Bronchial epithelial cell (primary cell): ENCODE data around the gene SORCS2. TPM values are rescaled to one million over a fixed set of nuclear protein-coding genes. Genes with fewer than 3 reads are reported as not detected.

ENCODE experiments used
- DNase-seq: peaks from one replicate; pipeline ENCODE4 v3.0.0-alpha.2; 2010; ENCODE audit warnings: low read depth
- FAIRE-seq: peaks from 2 replicates; lab custom pipeline; 2011; peaks lifted over from hg19 to GRCh38; lab: Jason Lieb, UNC
- H3K27me3 ChIP-seq: 2 replicates; pipeline ENCODE4 v1.5.1; 2011; ENCODE audit warnings: low read length; ENCODE audit not compliant: control insufficient read depth, insufficient read depth
- H3K36me3 ChIP-seq: 2 replicates; pipeline ENCODE4 v1.5.1; 2011; ENCODE audit warnings: low read length; ENCODE audit not compliant: control insufficient read depth, insufficient read depth
- H3K4me3 ChIP-seq: 2 replicates; pipeline ENCODE4 v1.5.1; 2011; ENCODE audit warnings: mild to moderate bottlenecking, low read depth, low read length, control low read depth
- CTCF ChIP-seq: IDR thresholded peaks from 2 replicates; pipeline ENCODE4 v1.5.1; 2011; ENCODE audit warnings: mild to moderate bottlenecking, moderate library complexity, low read length, control low read depth, inconsistent platforms; ENCODE audit not compliant: insufficient read depth, severe bottlenecking
- total RNA-seq: library from RNA; depleted of rRNA; stranded (reverse); fragments of >200 nt; gene quantifications from 2 replicates; pipeline ENCODE4 v1.2.1, GENCODE V29; 2014

The SORCS2 gene
- total RNA-seq, 1 donor from 2014 or later, result under 0.01 TPM

- no peak for TF ChIP-seq CTCF
- peaks cover 4% of the 10 kb centered on the region for H3K27me3 ChIP-seq
- no peak for DNase-seq
- FAIRE-seq, result no peak
- H3K4me3 ChIP-seq, result no peak overlapping the region
- H3K36me3 ChIP-seq, result no peaks in the 10 kb centered on the region
These were observed 554.7 kb downstream of the SORCS2 start for GRCh38 chr4:7747062-7747385.

GRCh38 chr4:7747566-7747965, 555.2 kb downstream of the SORCS2 start:
- Histone ChIP-seq H3K27me3 (peaks cover 4% of the 10 kb centered on the region), H3K36me3 (no peaks in the 10 kb centered on the region), H3K4me3 (no peak overlapping the region)
- FAIRE-seq, result no peak
- TF ChIP-seq CTCF, result no peak
- no peak for DNase-seq

- no peak overlapping the region for H3K4me3 ChIP-seq
- no peak for TF ChIP-seq CTCF
- H3K27me3 ChIP-seq, result peaks cover 4% of the 10 kb centered on the region
- DNase-seq (no peak), FAIRE-seq (no peak)
- no peaks in the 10 kb centered on the region for H3K36me3 ChIP-seq
These were observed 558.2 kb downstream of the SORCS2 start for GRCh38 chr4:7750523-7750922.

GRCh38 chr4:7750972-7751371, 558.6 kb downstream of the SORCS2 start:
- no peak overlapping the region for H3K4me3 ChIP-seq
- no peak for DNase-seq
- H3K27me3 ChIP-seq, result peaks cover 4% of the 10 kb centered on the region
- FAIRE-seq, result no peak
- TF ChIP-seq CTCF, result no peak
- H3K36me3 ChIP-seq, result no peaks in the 10 kb centered on the region

GRCh38 chr4:7752649-7753048, 560.3 kb downstream of the SORCS2 start:
- DNase-seq (peak; percentile 8), FAIRE-seq (no peak)
- H3K4me3 ChIP-seq, result no peak overlapping the region
- H3K36me3 ChIP-seq, result no peaks in the 10 kb centered on the region
- H3K27me3 ChIP-seq, result peaks cover 2% of the 10 kb centered on the region
- TF ChIP-seq CTCF, result no peak

GRCh38 chr4:7753271-7753670, 560.9 kb downstream of the SORCS2 start:
- Histone ChIP-seq H3K27me3 (no peaks in the 10 kb centered on the region), H3K36me3 (no peaks in the 10 kb centered on the region), H3K4me3 (no peak overlapping the region)
- DNase-seq (peak; percentile 81), FAIRE-seq (no peak)
- no peak for TF ChIP-seq CTCF
